GM23338 (cell line): ENCODE data around the gene PDIA5. TPM values are rescaled to one million over a fixed set of nuclear protein-coding genes. Genes with fewer than 3 reads are reported as not detected.
A peak's percentile ranks its signal among the peaks of the same experiment; 100 is the strongest.

Experiments
- ATAC-seq: fragments of 200-7000 bp; cut with Tn5 transposase; 3 replicates; pipeline ENCODE4 v1.9.1; 2020
- DNase-seq: peaks from one replicate; pipeline ENCODE4 v3.0.0-alpha.2; 2015; ENCODE audit warnings: low spot score
- H2AFZ ChIP-seq: fragments of 200-600 bp; sonication (generic); 2 replicates; pipeline ENCODE4 v1.8.0; 2016; ENCODE audit warnings: antibody characterized with exemption, mild to moderate bottlenecking, moderate library complexity
- H3F3A ChIP-seq: fragments of 200-600 bp; sonication (generic); replicated peaks from 2 replicates; pipeline ENCODE4 v1.8.0; 2017; ENCODE audit warnings: antibody characterized with exemption, mixed run types, low read depth
- H3K27ac ChIP-seq: fragments of 200-600 bp; sonication (generic); 2 replicates; pipeline ENCODE4 v1.6.1; 2016; ENCODE audit warnings: low read depth
- H3K27me3 ChIP-seq: fragments of 200-600 bp; sonication (generic); 2 replicates; pipeline ENCODE4 v1.8.0; 2016; ENCODE audit warnings: mild to moderate bottlenecking, mixed run types, moderate library complexity; ENCODE audit not compliant: insufficient read depth
- H3K36me3 ChIP-seq: fragments of 200-600 bp; sonication (generic); 2 replicates; pipeline ENCODE4 v1.8.0; 2016; ENCODE audit warnings: mild to moderate bottlenecking; ENCODE audit not compliant: insufficient read depth
- H3K4me1 ChIP-seq: fragments of 200-600 bp; sonication (generic); 2 replicates; pipeline ENCODE4 v1.8.0; 2016; ENCODE audit warnings: mild to moderate bottlenecking, moderate library complexity; ENCODE audit not compliant: insufficient read depth
- H3K4me2 ChIP-seq: fragments of 200-600 bp; sonication (generic); 2 replicates; pipeline ENCODE4 v1.7.1; 2017; ENCODE audit warnings: mixed run types
- H3K4me3 ChIP-seq: fragments of 200-600 bp; sonication (generic); 2 replicates; pipeline ENCODE4 v1.6.1; 2016; ENCODE audit warnings: mixed run types
- H3K79me2 ChIP-seq: fragments of 200-600 bp; sonication (generic); replicated peaks from 2 replicates; pipeline ENCODE4 v1.8.0; 2017; ENCODE audit warnings: mild to moderate bottlenecking; ENCODE audit not compliant: insufficient read depth
- H3K9me2 ChIP-seq: fragments of 200-600 bp; sonication (generic); 2 replicates; pipeline ENCODE4 v1.8.0; 2017; ENCODE audit not compliant: insufficient read depth
- H4K20me1 ChIP-seq: fragments of 200-600 bp; sonication (generic); replicated peaks from 2 replicates; pipeline ENCODE4 v1.8.0; 2017; ENCODE audit warnings: mild to moderate bottlenecking; ENCODE audit not compliant: insufficient read depth
- H3K27ac Mint-ChIP-seq: 2 replicates; pipeline ENCODE4 v1.8.0; 2020; ENCODE audit warnings: inconsistent platforms, mild to moderate bottlenecking, moderate library complexity, mixed read lengths
- H3K27me3 Mint-ChIP-seq: 3 replicates; pipeline ENCODE4 v1.8.0; 2022; ENCODE audit warnings: low read depth, mild to moderate bottlenecking, moderate library complexity, mixed read lengths, inconsistent platforms; ENCODE audit not compliant: insufficient read depth, poor library complexity
- H3K36me3 Mint-ChIP-seq: 3 replicates; pipeline ENCODE4 v1.8.0; 2021; ENCODE audit warnings: low read depth, mild to moderate bottlenecking, inconsistent platforms, moderate library complexity, mixed read lengths
- H3K4me1 Mint-ChIP-seq: 3 replicates; pipeline ENCODE4 v1.8.0; 2020; ENCODE audit warnings: mild to moderate bottlenecking, inconsistent platforms, mixed read lengths
- H3K4me3 Mint-ChIP-seq: 3 replicates; pipeline ENCODE4 v1.8.0; 2021; ENCODE audit warnings: moderate library complexity, mild to moderate bottlenecking, inconsistent platforms, mixed read lengths
- H3K9me3 Mint-ChIP-seq: 3 replicates; pipeline ENCODE4 v1.8.0; 2020; ENCODE audit warnings: moderate library complexity, mild to moderate bottlenecking, inconsistent platforms, mixed read lengths
- CREB1 ChIP-seq: fragments of 250-450 bp; sonication (Bioruptor Pico); IDR thresholded peaks from 2 replicates; pipeline ENCODE4 v1.5.0; 2020; ENCODE audit warnings: low read depth, mild to moderate bottlenecking, moderate library complexity
- EZH2 ChIP-seq: fragments of 200-600 bp; sonication (generic); IDR thresholded peaks from one replicate; pipeline ENCODE4 v1.8.0; 2017; ENCODE audit warnings: antibody characterized with exemption, mild to moderate bottlenecking, low read depth; ENCODE audit not compliant: unreplicated experiment
- JUNB ChIP-seq: IDR thresholded peaks from one replicate; pipeline ENCODE4 v1.6.1; 2016; ENCODE audit warnings: antibody characterized with exemption; ENCODE audit not compliant: unreplicated experiment
- POLR2AphosphoS5 ChIP-seq: IDR thresholded peaks from 2 replicates; pipeline ENCODE4 v1.6.1; 2016; ENCODE audit warnings: antibody characterized with exemption, low read depth
- REST ChIP-seq: IDR thresholded peaks from one replicate; pipeline ENCODE4 v1.6.1; 2018; ENCODE audit warnings: antibody characterized with exemption; ENCODE audit not compliant: unreplicated experiment
- STAT1 ChIP-seq: IDR thresholded peaks from one replicate; pipeline ENCODE4 v1.6.1; 2016; ENCODE audit warnings: antibody characterized with exemption; ENCODE audit not compliant: unreplicated experiment
- ZNF331 ChIP-seq: fragments of 250-450 bp; sonication (Bioruptor Pico); IDR thresholded peaks from 2 replicates; pipeline ENCODE4 v1.5.0; 2020; ENCODE audit warnings: low read depth, mild to moderate bottlenecking, moderate library complexity
- ZNF462 ChIP-seq: fragments of 250-450 bp; sonication (Bioruptor Pico); IDR thresholded peaks from 2 replicates; pipeline ENCODE4 v1.5.0; 2020; ENCODE audit warnings: mild to moderate bottlenecking, moderate library complexity
- polyA plus RNA-seq: library from polyadenylated mRNA; unstranded; fragments of >200 nt; fragmentation: Nextera tagmentation; extraction: Ambion mirVana; gene quantifications from 2 replicates; pipeline ENCODE4 v1.2.1, GENCODE V29; 2016
- total RNA-seq: library from RNA; depleted of rRNA; stranded (reverse); fragments of >200 nt; shearing (Covaris generic); gene quantifications from 2 replicates; pipeline ENCODE4 v1.2.3, GENCODE V29; 2014
- TF ChIP-seq, protein P1 (sequence below), 2 experiments: fragments of 200-600 bp in 1 of 2; sonication (generic) in 1 of 2; conservative IDR thresholded peaks; 2 replicates each; pipeline versions ENCODE4 v1.5.1 to v1.6.1; 2016 to 2017; ENCODE audit warnings: antibody characterized with exemption in 2 of 2, low read depth in 2 of 2, mild to moderate bottlenecking in 2 of 2, moderate library complexity in 1 of 2
- TF ChIP-seq, protein P2 (sequence below): IDR thresholded peaks from 2 replicates; pipeline ENCODE4 v1.6.1; 2016; ENCODE audit warnings: antibody characterized with exemption

Gene PDIA5
- total and polyA plus RNA-seq, 2 experiments from 2014 or later = 22.9 to 28.1 TPM

GRCh38 chr3:123099331-123100192 is 32.7 kb downstream of the PDIA5 start (continued):
- TF ChIP-seq STAT1 (no peak), REST (no peak), POLR2AphosphoS5 (no peak), ZNF331 (CRISPR knock-in tag) (no peak), CREB1 (no peak)

DNA sequence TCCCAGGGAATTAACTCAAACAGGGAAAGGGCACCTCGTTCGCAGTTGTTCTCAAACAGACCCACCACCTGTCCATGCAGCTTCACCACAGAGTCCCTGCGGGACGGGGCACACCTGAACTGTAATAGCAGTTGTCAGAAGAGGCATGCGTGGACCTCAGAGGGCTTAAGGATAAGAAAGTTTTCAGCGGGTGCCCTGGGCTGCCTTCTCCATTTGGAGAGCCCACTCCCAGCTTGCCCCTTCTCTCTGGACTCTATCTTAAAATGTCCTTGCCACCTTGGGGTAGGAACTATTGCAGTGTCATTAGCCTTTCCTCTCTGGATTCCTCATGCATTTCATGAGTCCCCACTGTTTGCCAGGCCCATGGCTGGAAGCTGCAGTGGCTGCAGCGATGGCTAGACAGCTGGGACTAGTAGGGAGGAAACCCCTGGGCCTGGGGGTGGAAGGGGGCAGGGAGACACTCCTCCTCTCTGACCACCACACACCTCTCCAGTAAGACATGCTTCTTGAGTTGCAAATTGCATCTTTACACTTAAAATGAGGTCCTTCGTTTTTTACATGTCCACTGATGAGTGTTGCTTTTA is 33.5 kb downstream of the PDIA5 start:
- Histone ChIP-seq H3K79me2 (no peaks in the 10 kb centered on the region), H3K27ac (0 out of 2 replicates have a peak overlapping the region, but pooled peaks have one; percentile 14), H3K4me3 (no peak overlapping the region), H3K27me3 (no peaks in the 10 kb centered on the region), H3K9me2 (no peaks in the 10 kb centered on the region), H3F3A (no peaks in the 10 kb centered on the region), H3K4me1 (peaks cover 6% of the 10 kb centered on the region), H4K20me1 (peaks cover 9% of the 10 kb centered on the region), H3K36me3 (peaks cover 11% of the 10 kb centered on the region), H2AFZ (no peak overlapping the region), H3K4me2 (no peak overlapping the region)
- DNase-seq = no peak
- Mint-ChIP-seq H3K4me1 (peaks cover 20% of the 10 kb centered on the region), H3K4me3 (no peak overlapping the region), H3K27ac (no peak overlapping the region), H3K9me3 (no peaks in the 10 kb centered on the region), H3K27me3 (peaks cover 3% of the 10 kb centered on the region), H3K36me3 (peaks cover 17% of the 10 kb centered on the region; the same call in 2 of the 3 replicates)
- no peak for ATAC-seq
- TF ChIP-seq STAT1 (no peak), JUNB (no peak), CREB1 (no peak), ZNF331 (CRISPR knock-in tag) (no peak), POLR2AphosphoS5 (no peak), EZH2 (no peak), ZNF462 (CRISPR knock-in tag) (no peak)
- TF ChIP-seq, protein P1, sequence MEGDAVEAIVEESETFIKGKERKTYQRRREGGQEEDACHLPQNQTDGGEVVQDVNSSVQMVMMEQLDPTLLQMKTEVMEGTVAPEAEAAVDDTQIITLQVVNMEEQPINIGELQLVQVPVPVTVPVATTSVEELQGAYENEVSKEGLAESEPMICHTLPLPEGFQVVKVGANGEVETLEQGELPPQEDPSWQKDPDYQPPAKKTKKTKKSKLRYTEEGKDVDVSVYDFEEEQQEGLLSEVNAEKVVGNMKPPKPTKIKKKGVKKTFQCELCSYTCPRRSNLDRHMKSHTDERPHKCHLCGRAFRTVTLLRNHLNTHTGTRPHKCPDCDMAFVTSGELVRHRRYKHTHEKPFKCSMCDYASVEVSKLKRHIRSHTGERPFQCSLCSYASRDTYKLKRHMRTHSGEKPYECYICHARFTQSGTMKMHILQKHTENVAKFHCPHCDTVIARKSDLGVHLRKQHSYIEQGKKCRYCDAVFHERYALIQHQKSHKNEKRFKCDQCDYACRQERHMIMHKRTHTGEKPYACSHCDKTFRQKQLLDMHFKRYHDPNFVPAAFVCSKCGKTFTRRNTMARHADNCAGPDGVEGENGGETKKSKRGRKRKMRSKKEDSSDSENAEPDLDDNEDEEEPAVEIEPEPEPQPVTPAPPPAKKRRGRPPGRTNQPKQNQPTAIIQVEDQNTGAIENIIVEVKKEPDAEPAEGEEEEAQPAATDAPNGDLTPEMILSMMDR (conservative IDR thresholded peaks at IDR 0.05; ENCODE audit: low read depth in 2 of 2) = no peak
- TF ChIP-seq, protein P2, sequence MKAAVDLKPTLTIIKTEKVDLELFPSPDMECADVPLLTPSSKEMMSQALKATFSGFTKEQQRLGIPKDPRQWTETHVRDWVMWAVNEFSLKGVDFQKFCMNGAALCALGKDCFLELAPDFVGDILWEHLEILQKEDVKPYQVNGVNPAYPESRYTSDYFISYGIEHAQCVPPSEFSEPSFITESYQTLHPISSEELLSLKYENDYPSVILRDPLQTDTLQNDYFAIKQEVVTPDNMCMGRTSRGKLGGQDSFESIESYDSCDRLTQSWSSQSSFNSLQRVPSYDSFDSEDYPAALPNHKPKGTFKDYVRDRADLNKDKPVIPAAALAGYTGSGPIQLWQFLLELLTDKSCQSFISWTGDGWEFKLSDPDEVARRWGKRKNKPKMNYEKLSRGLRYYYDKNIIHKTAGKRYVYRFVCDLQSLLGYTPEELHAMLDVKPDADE = no peak
